ENCODE data around the gene MIEN1.
"Not testable (repeated sequence)": the region's sequence is repeated elsewhere in the genome, so short reads cannot be mapped to it uniquely, and the experiment has no call there.

Gene MIEN1

GRCh38 chr17:39739885-39740356, 9.6 kb upstream of the MIEN1 start:
- no peak for DNase-seq (ENCODE audit: low read depth in 2 of 2)

- no peak for DNase-seq (ENCODE audit: low read depth in 2 of 2)
These were observed 8.9 kb upstream of the MIEN1 start for GRCh38 chr17:39738983-39739884.

- peak; percentile 17 to 33 for DNase-seq (ENCODE audit: low read depth in 2 of 2)
These were observed 8.2 kb upstream of the MIEN1 start for GRCh38 chr17:39738568-39738901.

- DNase-seq (ENCODE audit: low read depth in 2 of 2) = no peak
These were observed 7.6 kb upstream of the MIEN1 start, which contains the start of gene GRB7 for GRCh38 chr17:39737760-39738567. Gene GRB7 (plus strand): TSS chr17:39737938. CDS start chr17:39742302, 4,364 bp downstream.

- no peak for DNase-seq (ENCODE audit: low read depth in 2 of 2)
These were observed 7.0 kb upstream of the MIEN1 start for GRCh38 chr17:39737206-39737759.

DNA sequence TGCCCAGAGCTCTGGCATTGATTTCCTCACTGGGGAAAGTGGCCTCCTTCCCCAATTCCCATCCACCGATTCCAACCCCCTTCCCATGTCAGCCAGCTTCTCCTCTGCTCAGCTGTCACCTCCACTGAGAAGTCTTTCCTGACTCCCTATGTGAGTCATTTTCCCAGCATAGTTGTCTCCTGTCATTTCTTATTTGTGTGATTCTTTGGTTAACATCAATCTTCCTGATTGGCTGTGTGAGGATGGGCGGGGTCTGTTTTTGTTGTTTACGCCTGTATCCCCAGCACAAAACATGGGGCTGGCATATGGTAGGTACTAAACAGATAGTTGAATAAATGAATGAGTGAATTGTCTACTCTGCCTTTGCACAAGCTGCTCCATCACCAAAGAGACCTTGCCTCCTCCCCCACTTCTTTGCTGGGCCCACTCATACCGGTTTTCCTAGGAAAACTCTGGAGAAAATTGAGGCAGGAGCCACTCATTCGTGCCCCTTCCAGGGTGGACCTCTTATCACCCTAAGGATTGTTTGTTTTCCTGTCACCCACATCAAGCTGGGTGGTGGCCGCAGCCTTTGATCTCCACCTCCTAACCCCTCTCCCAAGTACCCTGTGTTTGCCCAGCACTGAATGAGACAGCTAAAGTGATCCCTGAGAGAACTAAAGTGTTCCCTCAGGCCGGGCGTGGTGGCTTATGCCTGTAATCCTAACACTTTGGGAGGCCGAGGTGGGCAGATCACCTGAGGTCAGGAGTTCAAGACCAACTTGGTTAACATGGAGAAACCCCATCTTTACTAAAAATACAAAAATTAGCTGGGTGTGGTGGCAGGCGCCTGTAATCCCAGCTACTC, 6.2 kb upstream of the MIEN1 start:
- no peak for DNase-seq (ENCODE audit: low read depth in 2 of 2)

GRCh38 chr17:39735882-39736281, 5.5 kb upstream of the MIEN1 start:
- no peak for DNase-seq (ENCODE audit: low read depth in 2 of 2)

- no peak for DNase-seq (ENCODE audit: low read depth in 2 of 2)
These were observed 2.3 kb upstream of the MIEN1 start for GRCh38 chr17:39732586-39732985.

- DNase-seq (ENCODE audit: low read depth in 2 of 2) = no peak
These were observed 966 bp downstream of the MIEN1 start for GRCh38 chr17:39729280-39729851.

GRCh38 chr17:39727556-39727955, 2.8 kb downstream of the MIEN1 start:
- DNase-seq (ENCODE audit: low read depth in 2 of 2) = no peak

DNA sequence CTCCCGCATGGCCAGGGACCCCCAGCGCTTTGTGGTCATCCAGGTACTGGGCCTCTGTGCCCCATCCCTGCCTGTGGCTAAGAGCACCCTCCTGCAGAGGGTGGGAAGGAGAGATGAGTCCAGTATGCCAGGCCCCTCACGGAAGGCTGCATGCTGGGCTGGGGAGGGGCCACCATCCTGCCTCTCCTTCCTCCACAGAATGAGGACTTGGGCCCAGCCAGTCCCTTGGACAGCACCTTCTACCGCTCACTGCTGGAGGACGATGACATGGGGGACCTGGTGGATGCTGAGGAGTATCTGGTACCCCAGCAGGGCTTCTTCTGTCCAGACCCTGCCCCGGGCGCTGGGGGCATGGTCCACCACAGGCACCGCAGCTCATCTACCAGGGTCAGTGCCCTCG, 3.7 kb downstream of the MIEN1 start:
- DNase-seq (ENCODE audit: low read depth in 2 of 2) = no peak

GRCh38 chr17:39725923-39726322, 4.4 kb downstream of the MIEN1 start:
- not testable (repeated sequence) for DNase-seq (ENCODE audit: low read depth in 2 of 2)

DNA sequence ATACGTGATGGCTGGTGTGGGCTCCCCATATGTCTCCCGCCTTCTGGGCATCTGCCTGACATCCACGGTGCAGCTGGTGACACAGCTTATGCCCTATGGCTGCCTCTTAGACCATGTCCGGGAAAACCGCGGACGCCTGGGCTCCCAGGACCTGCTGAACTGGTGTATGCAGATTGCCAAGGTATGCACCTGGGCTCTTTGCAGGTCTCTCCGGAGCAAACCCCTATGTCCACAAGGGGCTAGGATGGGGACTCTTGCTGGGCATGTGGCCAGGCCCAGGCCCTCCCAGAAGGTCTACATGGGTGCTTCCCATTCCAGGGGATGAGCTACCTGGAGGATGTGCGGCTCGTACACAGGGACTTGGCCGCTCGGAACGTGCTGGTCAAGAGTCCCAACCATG, 5.6 kb downstream of the MIEN1 start:
- DNase-seq (ENCODE audit: low read depth in 2 of 2) = no peak

DNA sequence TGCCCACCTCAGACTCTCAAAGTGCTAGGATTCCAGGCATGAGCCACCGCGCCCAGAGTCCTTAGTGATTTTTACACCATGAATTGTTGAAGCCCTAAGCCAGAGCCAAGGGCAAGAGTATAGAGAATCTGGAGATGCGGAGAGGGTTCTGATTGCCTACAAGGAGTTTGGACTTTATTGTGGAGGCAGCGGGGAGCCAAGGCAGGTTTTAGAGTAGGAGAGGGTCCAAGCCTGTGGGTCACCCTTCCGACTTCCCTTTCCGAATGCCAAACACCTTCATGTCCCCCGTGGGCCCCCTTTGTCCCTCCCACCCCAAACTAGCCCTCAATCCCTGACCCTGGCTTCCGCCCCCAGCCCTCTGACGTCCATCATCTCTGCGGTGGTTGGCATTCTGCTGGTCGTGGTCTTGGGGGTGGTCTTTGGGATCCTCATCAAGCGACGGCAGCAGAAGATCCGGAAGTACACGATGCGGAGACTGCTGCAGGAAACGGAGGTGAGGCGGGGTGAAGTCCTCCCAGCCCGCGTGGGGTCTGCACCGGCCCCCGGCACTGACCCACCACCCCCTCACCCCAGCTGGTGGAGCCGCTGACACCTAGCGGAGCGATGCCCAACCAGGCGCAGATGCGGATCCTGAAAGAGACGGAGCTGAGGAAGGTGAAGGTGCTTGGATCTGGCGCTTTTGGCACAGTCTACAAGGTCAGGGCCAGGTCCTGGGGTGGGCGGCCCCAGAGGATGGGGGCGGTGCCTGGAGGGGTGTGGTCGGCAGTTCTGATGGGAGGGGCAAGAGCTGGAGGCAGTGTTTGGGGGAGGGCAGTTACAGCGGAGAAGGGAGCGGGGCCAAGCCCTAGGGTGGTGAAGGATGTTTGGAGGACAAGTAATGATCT, 7.1 kb downstream of the MIEN1 start:
- no peak for DNase-seq (ENCODE audit: low read depth in 2 of 2)

DNA sequence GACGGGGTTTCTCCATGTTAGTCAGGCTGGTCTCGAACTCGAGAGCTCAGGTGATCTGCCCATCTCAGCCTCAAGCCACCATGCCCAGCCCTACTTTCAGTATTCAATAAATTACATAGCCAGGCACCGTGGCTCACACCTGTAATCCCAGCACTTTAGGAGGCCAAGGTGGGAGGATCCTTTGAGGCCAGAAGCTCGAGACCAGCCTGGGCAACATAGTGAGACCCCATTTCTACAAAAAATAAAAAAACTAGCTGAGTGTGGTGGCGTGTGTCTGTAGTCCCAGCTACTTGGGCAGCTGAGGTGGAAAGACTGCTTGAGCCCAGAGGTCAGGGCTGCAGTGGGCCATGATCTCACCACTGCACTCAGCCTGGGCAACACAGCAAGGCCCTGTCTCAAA, 8.2 kb downstream of the MIEN1 start:
- no peak for DNase-seq (ENCODE audit: low read depth in 2 of 2)

DNA sequence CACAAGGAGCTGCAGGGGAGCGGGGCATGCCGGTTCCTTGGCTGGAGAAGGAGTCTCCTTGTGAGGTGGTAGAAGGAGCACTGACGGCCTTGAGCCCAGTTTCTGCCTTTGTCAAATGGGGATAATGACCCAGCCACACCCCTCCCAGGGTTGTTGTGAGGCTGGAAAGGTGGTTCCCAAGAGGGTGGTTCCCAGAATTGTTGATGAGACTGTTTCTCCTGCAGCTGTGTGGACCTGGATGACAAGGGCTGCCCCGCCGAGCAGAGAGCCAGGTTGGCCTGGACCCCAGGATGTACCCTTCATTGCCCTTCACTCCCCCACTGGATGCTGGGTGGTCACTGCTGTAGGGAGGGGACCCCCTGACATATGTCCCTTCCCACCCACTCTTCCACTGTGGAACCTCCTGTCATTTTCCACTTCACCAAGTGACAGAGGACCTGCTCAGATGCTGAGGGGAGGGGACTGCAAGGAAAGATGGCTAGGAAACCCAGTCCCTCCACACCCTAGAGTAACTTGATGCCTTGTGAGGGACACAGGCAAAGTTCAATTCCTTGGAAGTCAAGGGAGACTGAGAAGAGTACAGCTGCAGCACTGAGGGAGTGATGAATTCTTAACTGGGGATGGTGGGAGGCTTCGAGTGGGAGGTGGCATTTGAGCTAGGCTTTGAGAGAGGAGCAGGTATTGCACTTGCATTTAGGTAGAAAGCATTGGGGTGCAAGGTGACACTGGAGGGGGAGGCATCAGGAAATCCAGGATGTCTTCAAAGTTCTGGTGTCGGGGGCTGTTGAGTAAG, 10.6 kb downstream of the MIEN1 start:
- no peak for DNase-seq (ENCODE audit: low read depth in 2 of 2)

DNA sequence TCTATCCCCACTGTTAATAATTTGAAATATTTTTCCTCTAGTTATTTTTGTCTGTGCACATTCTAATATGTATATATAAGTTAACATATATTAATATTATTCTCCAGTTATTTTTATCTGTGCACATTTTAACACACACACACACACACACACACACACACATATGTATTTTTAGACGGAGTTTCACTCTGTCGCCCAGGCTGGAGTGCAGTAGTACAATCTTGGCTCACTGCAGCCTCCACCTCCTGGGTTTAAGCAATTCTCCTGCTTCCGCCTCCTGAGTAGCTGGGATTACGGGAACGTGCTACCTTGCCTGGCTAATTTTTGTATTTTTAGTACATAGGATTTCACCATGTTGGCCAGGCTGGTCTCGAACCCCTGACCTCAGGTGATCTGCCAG, 12.7 kb downstream of the MIEN1 start:
- no peak for DNase-seq (ENCODE audit: low read depth in 2 of 2)

DNA sequence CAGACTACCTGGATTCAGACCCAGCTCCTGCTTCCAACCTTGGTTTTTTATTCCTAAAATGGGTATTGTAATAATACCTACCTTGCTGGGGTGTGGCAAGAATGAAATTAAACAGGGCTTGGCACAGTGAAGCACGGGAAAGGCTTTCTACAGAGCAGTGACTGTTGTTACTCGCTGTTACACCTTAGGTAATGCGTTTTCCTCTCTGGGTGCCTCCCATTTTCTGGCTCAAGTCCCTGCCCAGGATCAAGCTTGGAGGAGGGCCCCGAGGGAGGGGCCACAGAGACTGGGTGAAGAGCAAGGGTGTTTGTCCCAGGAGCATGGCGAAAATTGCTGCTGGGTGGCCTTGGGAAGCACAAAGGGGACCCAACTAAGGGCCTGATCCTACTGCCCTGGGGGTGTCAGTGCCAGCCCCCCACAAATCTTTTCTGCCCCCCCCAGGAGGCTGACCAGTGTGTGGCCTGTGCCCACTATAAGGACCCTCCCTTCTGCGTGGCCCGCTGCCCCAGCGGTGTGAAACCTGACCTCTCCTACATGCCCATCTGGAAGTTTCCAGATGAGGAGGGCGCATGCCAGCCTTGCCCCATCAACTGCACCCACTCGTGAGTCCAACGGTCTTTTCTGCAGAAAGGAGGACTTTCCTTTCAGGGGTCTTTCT, 13.3 kb downstream of the MIEN1 start:
- no peak for DNase-seq (ENCODE audit: low read depth in 2 of 2)

Data from stimulated activated CD8-positive, alpha-beta memory T cell treated with anti-CD3 and anti-CD28 coated beads, Interleukin-7, amount 100 ng/mL, for 4 hours (primary cell).